Uterus (tissue), 2 donors: ENCODE measurements around the gene PUM1.

ENCODE experiments used
- POLR2A ChIP-seq, 2 donors: fragments of 450-650 bp; IDR thresholded peaks; one replicate each; pipeline ENCODE4 v1.6.1; 2016; ENCODE audit warnings: antibody characterized with exemption in 2 of 2, mild to moderate bottlenecking in 1 of 2, moderate library complexity in 1 of 2
- TF ChIP-seq, protein P1 (sequence below), 4 experiments: fragments of 200-600 bp in 2 of 4; fragments of 450-650 bp in 2 of 4; sonication (generic) in 2 of 4; IDR thresholded peaks; one replicate each; pipeline ENCODE4 v1.5.1; 2016 to 2019; ENCODE audit warnings: antibody characterized with exemption in 4 of 4, mild to moderate bottlenecking in 2 of 4, moderate library complexity in 1 of 4

DNA sequence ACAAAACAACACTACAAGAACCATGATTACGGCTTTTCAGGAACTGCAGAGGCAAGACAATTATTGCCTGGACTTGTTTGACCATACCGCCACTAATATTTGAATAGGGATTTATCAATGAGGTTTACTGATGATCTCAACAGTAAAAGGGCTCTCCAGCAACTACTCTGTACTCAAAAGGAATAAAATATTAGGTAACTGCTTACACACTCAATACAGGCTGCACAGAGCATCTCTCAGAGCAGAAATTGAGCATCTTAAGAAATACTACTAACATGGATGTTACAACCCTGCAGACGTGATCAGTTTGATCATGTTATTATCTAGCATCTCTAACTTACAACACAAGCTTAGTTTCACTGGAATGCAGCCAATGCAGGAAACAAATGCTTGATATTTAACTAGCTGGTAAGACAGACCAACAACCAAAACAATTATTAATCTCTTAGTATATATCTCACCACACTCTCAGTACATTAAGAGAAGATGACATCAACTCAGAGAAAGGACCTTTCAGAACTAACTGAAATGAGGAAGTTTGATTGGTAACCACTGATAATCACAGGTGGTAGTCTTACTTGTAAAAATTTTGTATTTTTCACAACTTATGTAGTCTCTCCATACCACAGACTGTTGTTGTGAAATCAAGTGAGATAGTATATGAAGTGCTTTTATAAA is 52.2 kb downstream of the PUM1 start:
- TF ChIP-seq, protein P1, sequence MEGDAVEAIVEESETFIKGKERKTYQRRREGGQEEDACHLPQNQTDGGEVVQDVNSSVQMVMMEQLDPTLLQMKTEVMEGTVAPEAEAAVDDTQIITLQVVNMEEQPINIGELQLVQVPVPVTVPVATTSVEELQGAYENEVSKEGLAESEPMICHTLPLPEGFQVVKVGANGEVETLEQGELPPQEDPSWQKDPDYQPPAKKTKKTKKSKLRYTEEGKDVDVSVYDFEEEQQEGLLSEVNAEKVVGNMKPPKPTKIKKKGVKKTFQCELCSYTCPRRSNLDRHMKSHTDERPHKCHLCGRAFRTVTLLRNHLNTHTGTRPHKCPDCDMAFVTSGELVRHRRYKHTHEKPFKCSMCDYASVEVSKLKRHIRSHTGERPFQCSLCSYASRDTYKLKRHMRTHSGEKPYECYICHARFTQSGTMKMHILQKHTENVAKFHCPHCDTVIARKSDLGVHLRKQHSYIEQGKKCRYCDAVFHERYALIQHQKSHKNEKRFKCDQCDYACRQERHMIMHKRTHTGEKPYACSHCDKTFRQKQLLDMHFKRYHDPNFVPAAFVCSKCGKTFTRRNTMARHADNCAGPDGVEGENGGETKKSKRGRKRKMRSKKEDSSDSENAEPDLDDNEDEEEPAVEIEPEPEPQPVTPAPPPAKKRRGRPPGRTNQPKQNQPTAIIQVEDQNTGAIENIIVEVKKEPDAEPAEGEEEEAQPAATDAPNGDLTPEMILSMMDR (IDR thresholded peaks at IDR 0.05), result no peak
- no peak for TF ChIP-seq POLR2A (IDR thresholded peaks at IDR 0.05)
